ENCODE results near the gene GYPE. TPM values are rescaled to one million over a fixed set of nuclear protein-coding genes. Genes with fewer than 3 reads are reported as not detected.
"Not testable (repeated sequence)": the region's sequence is repeated elsewhere in the genome, so short reads cannot be mapped to it uniquely, and the experiment has no call there.

Gene GYPE
- total and polyA plus RNA-seq, 4 experiments from 2014 or later: 0.58 to 1.6 (median 1.3) TPM; not detected in 1

DNA sequence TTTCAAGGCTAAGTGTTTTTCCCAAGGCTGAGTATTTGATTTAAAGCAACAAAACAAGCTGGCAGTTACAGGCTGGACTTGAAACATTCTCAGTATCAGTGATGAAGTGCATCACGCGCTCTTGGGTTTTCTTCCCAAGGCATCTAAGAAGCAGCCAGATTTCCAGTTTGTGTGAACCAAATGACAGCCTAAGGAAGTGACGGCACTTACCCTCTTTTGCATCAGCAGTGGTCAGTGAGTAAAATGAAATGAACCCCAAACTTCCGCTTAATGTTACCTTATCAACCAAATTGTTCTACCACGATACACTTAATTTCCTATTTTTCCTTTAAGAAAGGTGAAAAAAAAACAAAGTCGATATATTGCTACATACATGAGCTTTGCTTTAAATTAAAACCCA lies 15.8 kb upstream of the GYPE start:
- Mint-ChIP-seq H3K4me1 (no peaks in the 10 kb centered on the region), H3K36me3 (no peaks in the 10 kb centered on the region), H3K4me3 (no peak overlapping the region), H3K27me3 (peaks cover under 1 to 1% of the 10 kb centered on the region in 2 donors), H3K9me3 (peaks cover 0 to 3% (median 2%) of the 10 kb centered on the region in 8 donors), H3K27ac (no peak overlapping the region)
- POLR2A ChIA-PET (ENCODE audit: partially characterized antibody): no interaction called here
- CTCF ChIA-PET (ENCODE audit: partially characterized antibody): no interaction called here
- no peak for DNase-seq
- H3K4me1 ChIP-seq (ENCODE audit: insufficient read depth, low read length): no peaks in the 10 kb centered on the region
- H3K27ac ChIP-seq (ENCODE audit: low read depth, low read length): no peak overlapping the region
- intact Hi-C loops (cut with micrococcal nuclease): no loop called here
- H3K36me3 ChIP-seq (ENCODE audit: insufficient read depth, low read length): no peaks in the 10 kb centered on the region
- no peaks in the 10 kb centered on the region for H3K9me3 ChIP-seq (ENCODE audit: control insufficient read depth in 1 of 2, low read length in 2 of 2)
- no peaks in the 10 kb centered on the region for H3K27me3 ChIP-seq (ENCODE audit: insufficient read depth, low read length)
- H3K4me3 ChIP-seq (ENCODE audit: low read length in 2 of 2): no peak overlapping the region

GRCh38 chr4:143916485-143916884 lies 11.1 kb upstream of the GYPE start:
- intact Hi-C loops (cut with micrococcal nuclease): not testable (repeated sequence)

GRCh38 chr4:143912478-143912877 lies 7.1 kb upstream of the GYPE start:
- H3K9me3 Mint-ChIP-seq; DNase-seq; POLR2A ChIA-PET (ENCODE audit: partially characterized antibody); H3K36me3 ChIP-seq (ENCODE audit: insufficient read depth, low read length); H3K4me3 ChIP-seq (ENCODE audit: low read length in 2 of 2); H3K27me3 ChIP-seq (ENCODE audit: insufficient read depth, low read length); H3K4me1 ChIP-seq (ENCODE audit: insufficient read depth, low read length); H3K9me3 ChIP-seq (ENCODE audit: control insufficient read depth in 1 of 2, low read length in 2 of 2); H3K36me3 Mint-ChIP-seq; CTCF ChIA-PET (ENCODE audit: partially characterized antibody); H3K4me1 Mint-ChIP-seq; intact Hi-C loops (cut with micrococcal nuclease); H3K27ac ChIP-seq (ENCODE audit: low read depth, low read length): not testable (repeated sequence)
- peaks cover 0 to 13% of the 10 kb centered on the region in 2 donors for H3K27me3 Mint-ChIP-seq
- H3K27ac Mint-ChIP-seq: peak overlapping the region in 2 of 7 donors; percentile 37 to 46
- H3K4me3 Mint-ChIP-seq: peak overlapping the region in 7 of 8 donors; percentile 11 to 90 (median 76)

More at GRCh38 chr4:143916485-143916884, 11.1 kb upstream of the GYPE start:
- H3K9me3 ChIP-seq (ENCODE audit: control insufficient read depth in 1 of 2, low read length in 2 of 2); H3K4me3 Mint-ChIP-seq; H3K27me3 Mint-ChIP-seq; H3K27me3 ChIP-seq (ENCODE audit: insufficient read depth, low read length); H3K27ac ChIP-seq (ENCODE audit: low read depth, low read length); DNase-seq; H3K4me1 Mint-ChIP-seq; H3K36me3 Mint-ChIP-seq; H3K27ac Mint-ChIP-seq; H3K4me1 ChIP-seq (ENCODE audit: insufficient read depth, low read length); H3K9me3 Mint-ChIP-seq; CTCF ChIA-PET (ENCODE audit: partially characterized antibody); H3K4me3 ChIP-seq (ENCODE audit: low read length in 2 of 2); H3K36me3 ChIP-seq (ENCODE audit: insufficient read depth, low read length); POLR2A ChIA-PET (ENCODE audit: partially characterized antibody): not testable (repeated sequence)

DNA sequence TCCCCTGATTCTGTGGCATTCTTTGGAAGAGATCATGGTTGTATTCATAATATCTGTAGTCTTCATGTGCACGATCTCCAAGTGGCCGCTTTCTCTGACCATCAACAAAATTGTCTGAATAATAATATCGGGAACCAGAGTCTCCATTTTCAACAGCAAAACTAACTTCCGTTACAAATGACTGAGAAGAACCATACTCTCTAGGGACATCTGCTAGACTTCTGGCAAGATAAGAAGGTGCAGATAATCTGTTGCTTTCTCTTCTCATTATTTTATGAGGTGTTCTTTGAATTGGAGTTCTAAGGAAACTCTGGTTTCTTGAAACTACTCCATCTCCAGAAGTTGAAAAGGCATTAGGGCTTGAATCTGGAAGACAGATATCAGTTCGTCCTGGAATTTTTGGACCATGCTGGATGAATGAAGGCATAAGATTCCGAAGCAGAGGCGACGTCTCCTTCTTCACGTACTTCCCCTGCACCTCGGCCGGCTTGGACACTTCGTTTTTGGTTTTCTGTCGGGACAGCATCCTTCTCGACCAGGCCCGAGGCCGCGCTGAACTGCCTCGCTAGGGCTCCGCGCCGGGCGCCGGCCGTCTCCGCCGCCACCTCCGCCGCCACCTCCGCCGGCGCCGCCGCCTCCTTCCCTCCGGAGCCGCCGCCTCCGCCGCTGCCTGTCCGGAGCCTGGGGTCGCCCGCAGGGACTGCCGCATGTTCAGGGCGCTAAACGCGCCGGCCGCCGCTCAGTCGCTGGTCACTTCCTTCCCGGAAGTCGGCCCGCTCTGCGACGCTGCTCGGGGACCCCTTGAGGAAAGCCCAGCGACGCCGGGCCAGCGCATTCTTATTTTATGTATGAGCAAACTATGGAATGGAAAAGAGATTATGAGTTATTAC lies 6.4 kb upstream of the GYPE start:
- H3K27me3 ChIP-seq (ENCODE audit: insufficient read depth, low read length); H3K9me3 Mint-ChIP-seq; H3K9me3 ChIP-seq (ENCODE audit: control insufficient read depth in 1 of 2, low read length in 2 of 2); H3K27ac ChIP-seq (ENCODE audit: low read depth, low read length); H3K4me1 ChIP-seq (ENCODE audit: insufficient read depth, low read length); H3K4me1 Mint-ChIP-seq; CTCF ChIA-PET (ENCODE audit: partially characterized antibody); H3K36me3 ChIP-seq (ENCODE audit: insufficient read depth, low read length); H3K36me3 Mint-ChIP-seq; POLR2A ChIA-PET (ENCODE audit: partially characterized antibody); intact Hi-C loops (cut with micrococcal nuclease): not testable (repeated sequence)
- Mint-ChIP-seq H3K27ac (peak overlapping the region in 4 of 7 donors; percentile 46 to 78 (median 69)), H3K27me3 (peaks cover 0 to 13% of the 10 kb centered on the region in 2 donors), H3K4me3 (peak overlapping the region; percentile 51 to 90 (median 80))
- peak overlapping the region in 1 of 2 donors; percentile 28 for H3K4me3 ChIP-seq (ENCODE audit: low read length in 2 of 2)
- DNase-seq: peak in 4 of 5 donors; percentile 3 to 14 (median 11)

- Mint-ChIP-seq H3K27me3 (peaks cover 0 to 13% of the 10 kb centered on the region in 2 donors), H3K4me3 (peak overlapping the region in 6 of 8 donors; percentile 39 to 71 (median 62))
- POLR2A ChIA-PET (ENCODE audit: partially characterized antibody); H3K4me1 ChIP-seq (ENCODE audit: insufficient read depth, low read length); H3K27ac ChIP-seq (ENCODE audit: low read depth, low read length); H3K9me3 Mint-ChIP-seq; CTCF ChIA-PET (ENCODE audit: partially characterized antibody); H3K9me3 ChIP-seq (ENCODE audit: control insufficient read depth in 1 of 2, low read length in 2 of 2); DNase-seq; H3K27me3 ChIP-seq (ENCODE audit: insufficient read depth, low read length); H3K36me3 ChIP-seq (ENCODE audit: insufficient read depth, low read length); H3K27ac Mint-ChIP-seq; intact Hi-C loops (cut with micrococcal nuclease); H3K36me3 Mint-ChIP-seq; H3K4me3 ChIP-seq (ENCODE audit: low read length in 2 of 2); H3K4me1 Mint-ChIP-seq: not testable (repeated sequence)
These were observed 5.5 kb upstream of the GYPE start for GRCh38 chr4:143910906-143911305.

DNA sequence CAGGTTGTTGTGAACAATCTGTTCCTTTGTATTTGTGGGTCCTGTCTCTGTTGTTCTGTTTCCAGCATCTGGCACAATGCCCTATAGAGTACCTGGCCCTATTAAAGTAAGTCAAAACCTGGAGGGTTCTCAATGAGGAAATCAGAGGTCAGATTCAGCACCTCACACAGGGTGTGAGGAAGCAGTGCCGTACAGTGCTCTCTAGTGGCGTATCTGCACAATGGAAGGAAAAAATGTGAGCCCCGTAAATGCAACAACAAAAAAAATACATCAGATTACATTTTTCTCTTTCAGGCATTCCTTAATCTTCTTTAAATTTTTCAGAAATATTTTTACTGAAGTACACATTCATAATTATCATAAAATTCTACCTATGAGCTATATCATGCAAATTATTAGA lies 2.5 kb upstream of the GYPE start:
- H3K36me3 ChIP-seq (ENCODE audit: insufficient read depth, low read length); H3K27me3 ChIP-seq (ENCODE audit: insufficient read depth, low read length); CTCF ChIA-PET (ENCODE audit: partially characterized antibody); H3K4me3 Mint-ChIP-seq; H3K9me3 ChIP-seq (ENCODE audit: control insufficient read depth in 1 of 2, low read length in 2 of 2); H3K36me3 Mint-ChIP-seq; H3K4me3 ChIP-seq (ENCODE audit: low read length in 2 of 2); H3K9me3 Mint-ChIP-seq; POLR2A ChIA-PET (ENCODE audit: partially characterized antibody); H3K27ac Mint-ChIP-seq; H3K27ac ChIP-seq (ENCODE audit: low read depth, low read length); H3K4me1 Mint-ChIP-seq; H3K4me1 ChIP-seq (ENCODE audit: insufficient read depth, low read length): not testable (repeated sequence)
- DNase-seq: peak in 1 of 5 donors; percentile 12
- peaks cover 0 to 12% of the 10 kb centered on the region in 2 donors for H3K27me3 Mint-ChIP-seq
- intact Hi-C loops (cut with micrococcal nuclease): loop anchor here (1.0 kb wide), 1 partner anchor 349 kb away; no protein-coding TSS in a partner anchor

DNA sequence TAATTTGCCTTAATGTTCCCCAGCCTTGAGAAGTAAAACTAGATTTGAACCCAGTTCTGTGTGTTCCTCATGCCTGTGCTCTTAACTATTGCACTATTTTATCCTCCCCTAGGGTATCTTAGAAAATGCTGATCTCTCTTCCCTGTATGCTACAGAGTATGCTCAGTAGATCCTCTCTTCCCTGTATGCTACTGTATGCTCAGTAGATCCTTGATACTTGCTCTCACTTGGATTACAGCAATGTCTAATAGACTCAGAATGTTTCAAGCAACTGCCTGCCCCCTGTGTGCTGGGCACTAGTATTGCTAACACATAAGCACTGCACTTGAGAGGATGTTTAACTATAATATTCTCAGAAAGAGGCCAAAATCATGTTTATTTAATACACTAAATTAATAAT lies 928 bp downstream of the GYPE start:
- H3K27me3 Mint-ChIP-seq; H3K9me3 Mint-ChIP-seq; intact Hi-C loops (cut with micrococcal nuclease); H3K36me3 Mint-ChIP-seq; H3K36me3 ChIP-seq (ENCODE audit: insufficient read depth, low read length); H3K4me3 Mint-ChIP-seq; H3K27ac Mint-ChIP-seq; H3K9me3 ChIP-seq (ENCODE audit: control insufficient read depth in 1 of 2, low read length in 2 of 2); POLR2A ChIA-PET (ENCODE audit: partially characterized antibody); H3K4me1 Mint-ChIP-seq; H3K27me3 ChIP-seq (ENCODE audit: insufficient read depth, low read length); DNase-seq; H3K4me3 ChIP-seq (ENCODE audit: low read length in 2 of 2); CTCF ChIA-PET (ENCODE audit: partially characterized antibody); H3K4me1 ChIP-seq (ENCODE audit: insufficient read depth, low read length); H3K27ac ChIP-seq (ENCODE audit: low read depth, low read length): not testable (repeated sequence)

Data from CD4-positive, alpha-beta memory T cell (primary cell).